Measurements from ENCODE around the gene PALS2.

The PALS2 gene

DNA sequence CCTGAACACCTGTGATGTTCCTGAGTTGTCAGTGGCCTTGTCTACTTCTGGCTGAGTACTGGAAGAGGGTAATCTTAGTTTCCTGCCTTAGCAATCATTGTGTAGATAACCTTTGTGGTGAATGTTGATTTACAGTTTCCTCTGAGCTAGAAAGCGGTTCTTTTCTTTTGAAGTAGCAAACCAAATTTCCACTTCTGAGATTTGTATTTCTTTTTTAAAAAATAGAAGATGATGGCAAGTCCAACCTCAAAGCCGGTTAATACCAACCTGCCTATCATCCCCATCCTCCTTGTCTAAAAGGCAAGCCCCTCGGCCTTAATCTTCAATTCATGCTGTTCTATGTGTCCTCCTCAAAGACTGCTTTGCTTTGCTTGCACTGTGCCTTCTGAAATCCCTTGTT, 12.5 kb upstream of the PALS2 start:
- H3K4me3 ChIP-seq = no peak overlapping the region
- H3K9ac ChIP-seq (ENCODE audit: insufficient read length) = no peak overlapping the region
- no peak overlapping the region for H3K27ac ChIP-seq
- H3K9me3 ChIP-seq (ENCODE audit: low read depth, low read length) = no peaks in the 10 kb centered on the region
- DNase-seq (ENCODE audit: low read depth, low spot score) = no peak
- no peaks in the 10 kb centered on the region for H3K36me3 ChIP-seq (ENCODE audit: insufficient read depth, low read length)
- TF ChIP-seq POLR2AphosphoS5 (IDR thresholded peaks at IDR 0.05; ENCODE audit: borderline replicate concordance, low read depth, low read length) (no peak), FOXP2 (optimal IDR thresholded peaks at IDR 0.05; ENCODE audit: control extremely low read depth, extremely low read length, insufficient read depth) (no peak)

DNA sequence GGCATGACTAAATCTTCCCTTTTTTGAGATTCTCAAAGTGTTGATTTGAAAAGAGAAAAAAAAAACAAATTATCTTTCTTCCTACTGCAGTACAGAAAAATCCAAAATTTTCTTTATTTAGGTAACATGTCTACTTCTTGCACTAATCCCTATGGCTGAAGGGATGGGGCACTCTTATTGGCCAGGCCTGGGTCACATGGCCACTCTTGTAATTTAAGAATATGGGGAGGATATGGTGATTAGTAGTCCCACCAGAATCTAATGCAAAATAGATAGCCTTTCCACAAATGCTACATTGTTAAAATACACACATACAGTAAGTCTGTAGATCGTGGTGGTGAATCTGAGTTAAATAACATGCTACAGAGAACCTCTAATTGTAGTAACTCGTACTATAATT, 7.0 kb upstream of the PALS2 start:
- Histone ChIP-seq H3K9me3 (ENCODE audit: low read depth, low read length) (no peaks in the 10 kb centered on the region), H3K27ac (no peak overlapping the region), H3K36me3 (ENCODE audit: insufficient read depth, low read length) (no peaks in the 10 kb centered on the region), H3K9ac (ENCODE audit: insufficient read length) (no peak overlapping the region), H3K4me3 (no peak overlapping the region)
- no peak for TF ChIP-seq FOXP2 (optimal IDR thresholded peaks at IDR 0.05; ENCODE audit: control extremely low read depth, extremely low read length, insufficient read depth)
- no peak for TF ChIP-seq EZH2 (IDR thresholded peaks at IDR 0.05)
- TF ChIP-seq POLR2AphosphoS5 (IDR thresholded peaks at IDR 0.05; ENCODE audit: borderline replicate concordance, low read depth, low read length) = no peak
- DNase-seq (ENCODE audit: low read depth, low spot score) = no peak

DNA sequence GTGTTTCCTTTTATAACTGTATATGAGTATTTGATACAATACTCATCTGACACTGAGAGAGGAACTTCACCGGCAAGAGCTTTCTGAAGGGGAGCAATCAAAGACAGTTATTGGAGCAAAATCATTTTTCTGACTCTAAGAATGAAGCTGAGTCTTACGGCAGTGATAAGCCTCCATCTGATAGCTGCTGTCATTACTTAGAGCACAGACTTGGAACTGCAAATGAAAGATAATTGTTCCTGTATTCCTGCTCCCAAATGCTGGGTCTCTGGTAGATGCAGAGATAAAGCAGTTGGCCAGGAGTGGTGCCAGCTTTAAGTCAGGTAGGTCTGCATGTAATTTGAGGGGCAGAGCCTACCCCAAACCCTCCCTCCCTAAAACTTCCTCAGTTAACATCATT, 2.3 kb upstream of the PALS2 start:
- Histone ChIP-seq H3K9ac (ENCODE audit: insufficient read length) (no peak overlapping the region), H3K4me3 (no peak overlapping the region), H3K27ac (no peak overlapping the region), H3K9me3 (ENCODE audit: low read depth, low read length) (no peaks in the 10 kb centered on the region), H3K36me3 (ENCODE audit: insufficient read depth, low read length) (no peaks in the 10 kb centered on the region)
- DNase-seq (ENCODE audit: low read depth, low spot score) = no peak
- TF ChIP-seq EZH2 (IDR thresholded peaks at IDR 0.05) (no peak), POLR2AphosphoS5 (IDR thresholded peaks at IDR 0.05; ENCODE audit: borderline replicate concordance, low read depth, low read length) (no peak), FOXP2 (optimal IDR thresholded peaks at IDR 0.05; ENCODE audit: control extremely low read depth, extremely low read length, insufficient read depth) (no peak)

DNA sequence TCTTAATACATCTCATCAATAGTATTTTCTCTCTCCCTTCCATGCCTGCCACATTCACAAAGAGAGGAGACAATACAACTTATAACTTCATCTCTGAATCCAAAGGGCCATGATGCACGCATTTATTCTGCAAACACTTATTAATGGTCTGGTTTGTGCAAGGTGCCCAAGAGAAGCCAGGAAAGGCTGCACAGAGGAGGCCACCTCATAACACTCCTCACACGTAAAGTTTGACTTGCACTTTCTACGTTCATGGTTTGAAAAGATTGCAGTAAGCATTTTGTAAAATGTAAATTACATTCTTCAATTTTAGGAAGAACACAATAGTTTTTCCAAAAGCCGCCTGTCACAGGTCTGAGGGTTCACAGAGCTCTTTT, 1.2 kb upstream of the PALS2 start:
- no peaks in the 10 kb centered on the region for H3K9me3 ChIP-seq (ENCODE audit: low read depth, low read length)
- no peak for TF ChIP-seq POLR2AphosphoS5 (IDR thresholded peaks at IDR 0.05; ENCODE audit: borderline replicate concordance, low read depth, low read length)
- no peak for TF ChIP-seq FOXP2 (optimal IDR thresholded peaks at IDR 0.05; ENCODE audit: control extremely low read depth, extremely low read length, insufficient read depth)
- no peak for TF ChIP-seq EZH2 (IDR thresholded peaks at IDR 0.05)
- no peak overlapping the region for H3K9ac ChIP-seq (ENCODE audit: insufficient read length)
- no peak overlapping the region for H3K27ac ChIP-seq
- no peaks in the 10 kb centered on the region for H3K36me3 ChIP-seq (ENCODE audit: insufficient read depth, low read length)
- H3K4me3 ChIP-seq = no peak overlapping the region
- no peak for DNase-seq (ENCODE audit: low read depth, low spot score)

DNA sequence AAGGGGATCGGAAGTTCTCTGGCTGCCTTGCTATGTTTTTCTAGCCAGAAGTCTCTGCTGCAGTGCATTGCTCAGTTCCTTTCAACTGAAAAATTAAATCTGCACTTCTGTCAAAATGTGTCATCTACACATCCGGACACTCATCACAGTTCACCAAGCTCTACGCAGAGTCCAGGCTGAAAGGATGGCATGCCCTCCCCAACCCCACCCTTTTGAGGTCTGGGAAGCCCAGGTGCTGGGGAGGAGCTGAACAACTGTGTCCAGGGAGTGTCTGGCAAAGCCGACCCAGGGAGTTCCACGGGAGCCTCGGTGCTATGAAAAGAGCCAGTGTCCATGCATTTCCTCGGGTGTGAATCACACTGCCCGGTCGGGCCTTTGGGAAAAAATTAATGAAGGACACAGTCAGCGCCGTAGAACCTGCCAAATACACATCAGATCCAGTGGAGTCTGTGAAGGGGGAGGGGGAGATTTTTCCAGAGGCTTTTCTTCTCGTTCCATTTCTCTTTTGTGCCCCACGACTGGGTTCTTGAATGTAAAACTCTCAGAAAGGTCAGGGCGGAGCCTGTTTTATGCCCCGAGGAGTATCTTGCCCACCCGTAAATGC, 757 bp upstream of the PALS2 start:
- no peak for TF ChIP-seq EZH2 (IDR thresholded peaks at IDR 0.05)
- no peak for TF ChIP-seq FOXP2 (optimal IDR thresholded peaks at IDR 0.05; ENCODE audit: control extremely low read depth, extremely low read length, insufficient read depth)
- no peak for TF ChIP-seq POLR2AphosphoS5 (IDR thresholded peaks at IDR 0.05; ENCODE audit: borderline replicate concordance, low read depth, low read length)
- Histone ChIP-seq H3K9me3 (ENCODE audit: low read depth, low read length) (no peaks in the 10 kb centered on the region), H3K9ac (ENCODE audit: insufficient read length) (peak overlapping the region; percentile 67), H3K27ac (no peak overlapping the region), H3K36me3 (ENCODE audit: insufficient read depth, low read length) (no peaks in the 10 kb centered on the region), H3K4me3 (peak overlapping the region; percentile 85)
- no peak for DNase-seq (ENCODE audit: low read depth, low spot score)

DNA sequence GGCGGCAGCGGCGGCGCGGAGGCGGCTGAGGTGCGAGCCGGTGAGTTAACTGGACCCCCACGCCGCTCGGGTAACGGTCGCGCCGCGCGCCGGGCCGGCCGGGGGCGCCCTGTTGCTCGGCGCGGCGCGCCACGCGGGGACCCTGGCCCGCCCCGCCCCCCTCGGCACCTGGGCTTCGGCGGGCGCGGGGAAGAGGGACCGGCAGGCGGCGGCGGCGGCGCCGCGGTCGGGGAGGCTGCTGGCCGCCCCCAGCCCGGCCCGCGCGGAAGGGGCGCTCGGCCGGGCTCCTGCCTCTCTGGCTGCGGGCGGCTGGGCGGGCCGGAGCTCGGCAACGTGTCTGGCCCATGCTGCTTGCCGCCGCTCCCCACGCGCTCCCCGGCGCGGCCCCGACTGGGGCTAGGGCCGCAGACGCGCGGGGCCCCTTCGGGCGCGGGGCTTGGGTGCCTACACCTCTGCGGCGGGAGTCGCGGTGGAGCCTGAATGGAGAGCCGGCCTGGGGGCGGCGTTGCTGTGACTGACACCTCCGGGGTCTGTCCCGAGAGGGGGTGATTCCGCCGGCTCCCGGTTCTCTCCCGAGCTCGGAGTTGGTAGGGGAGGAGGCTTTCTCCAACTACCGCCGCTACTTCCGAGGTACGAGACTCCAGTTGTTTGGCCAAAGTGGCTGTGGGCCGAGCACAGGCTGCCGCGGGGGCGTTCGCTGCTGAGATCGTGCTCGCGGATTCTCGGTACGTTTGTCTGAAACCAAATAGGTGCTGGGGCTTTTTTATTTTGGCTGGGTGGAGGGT, 494 bp downstream of the PALS2 start:
- peak overlapping the region; percentile 86 for H3K9ac ChIP-seq (ENCODE audit: insufficient read length)
- no peak overlapping the region for H3K27ac ChIP-seq
- no peak for DNase-seq (ENCODE audit: low read depth, low spot score)
- TF ChIP-seq EZH2 (IDR thresholded peaks at IDR 0.05) = no peak
- no peak for TF ChIP-seq POLR2AphosphoS5 (IDR thresholded peaks at IDR 0.05; ENCODE audit: borderline replicate concordance, low read depth, low read length)
- no peak for TF ChIP-seq FOXP2 (optimal IDR thresholded peaks at IDR 0.05; ENCODE audit: control extremely low read depth, extremely low read length, insufficient read depth)
- H3K4me3 ChIP-seq = peak overlapping the region; percentile 98
- no peaks in the 10 kb centered on the region for H3K9me3 ChIP-seq (ENCODE audit: low read depth, low read length)
- no peaks in the 10 kb centered on the region for H3K36me3 ChIP-seq (ENCODE audit: insufficient read depth, low read length)

DNA sequence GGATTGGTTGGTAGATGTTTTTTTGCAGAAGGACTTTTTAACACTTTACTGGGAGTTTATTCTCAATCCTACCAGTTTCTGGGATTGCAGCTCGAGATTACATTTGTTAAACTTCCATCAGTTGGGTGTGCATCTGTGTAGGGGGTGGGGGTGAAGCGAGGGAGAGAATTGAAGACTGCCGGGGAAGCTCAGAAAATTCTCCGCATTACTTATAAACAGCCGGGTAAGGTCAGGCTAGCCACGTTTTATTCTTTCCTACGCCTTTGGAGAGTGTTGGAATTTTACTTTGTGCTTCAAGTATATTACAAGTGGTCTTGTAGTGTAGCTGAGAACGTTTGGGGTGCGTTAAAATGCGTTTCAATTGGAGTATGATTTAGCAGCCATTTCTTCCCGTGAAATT, 1.1 kb downstream of the PALS2 start:
- H3K27ac ChIP-seq = no peak overlapping the region
- no peak for TF ChIP-seq FOXP2 (optimal IDR thresholded peaks at IDR 0.05; ENCODE audit: control extremely low read depth, extremely low read length, insufficient read depth)
- TF ChIP-seq POLR2AphosphoS5 (IDR thresholded peaks at IDR 0.05; ENCODE audit: borderline replicate concordance, low read depth, low read length) = no peak
- TF ChIP-seq EZH2 (IDR thresholded peaks at IDR 0.05) = no peak
- peak overlapping the region; percentile 98 for H3K4me3 ChIP-seq

DNA sequence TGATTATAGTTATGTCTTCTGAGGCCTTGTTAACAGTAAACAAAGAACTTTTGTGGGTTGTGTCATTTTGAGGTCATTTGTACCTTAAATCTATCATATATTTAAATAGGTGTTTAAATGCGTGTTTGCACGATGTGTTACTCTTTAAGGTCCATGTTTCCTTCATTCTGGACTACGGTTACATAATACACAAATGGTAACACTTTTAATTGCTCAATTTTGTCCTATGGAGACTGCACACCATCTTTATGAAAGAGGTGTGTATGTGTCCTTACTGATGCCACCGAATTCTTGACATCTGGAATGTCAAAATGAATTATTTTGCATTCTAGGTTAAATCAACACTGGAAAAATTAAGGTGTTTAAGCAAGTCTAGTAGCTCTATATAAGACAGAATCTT, 1.7 kb downstream of the PALS2 start:
- no peak for DNase-seq (ENCODE audit: low read depth, low spot score)
- Histone ChIP-seq H3K9ac (ENCODE audit: insufficient read length) (peak overlapping the region; percentile 86), H3K9me3 (ENCODE audit: low read depth, low read length) (no peaks in the 10 kb centered on the region), H3K27ac (no peak overlapping the region), H3K4me3 (peak overlapping the region; percentile 98), H3K36me3 (ENCODE audit: insufficient read depth, low read length) (no peaks in the 10 kb centered on the region)
- no peak for TF ChIP-seq EZH2 (IDR thresholded peaks at IDR 0.05)
- no peak for TF ChIP-seq POLR2AphosphoS5 (IDR thresholded peaks at IDR 0.05; ENCODE audit: borderline replicate concordance, low read depth, low read length)
- TF ChIP-seq FOXP2 (optimal IDR thresholded peaks at IDR 0.05; ENCODE audit: control extremely low read depth, extremely low read length, insufficient read depth) = no peak

More for the DNA sequence above, 1.1 kb downstream of the PALS2 start:
- H3K9ac ChIP-seq (ENCODE audit: insufficient read length) = peak overlapping the region; percentile 86
- DNase-seq (ENCODE audit: low read depth, low spot score) = no peak
- H3K9me3 ChIP-seq (ENCODE audit: low read depth, low read length) = no peaks in the 10 kb centered on the region
- H3K36me3 ChIP-seq (ENCODE audit: insufficient read depth, low read length) = no peaks in the 10 kb centered on the region
